ENCODE measurements around the gene GLI2.

DNA sequence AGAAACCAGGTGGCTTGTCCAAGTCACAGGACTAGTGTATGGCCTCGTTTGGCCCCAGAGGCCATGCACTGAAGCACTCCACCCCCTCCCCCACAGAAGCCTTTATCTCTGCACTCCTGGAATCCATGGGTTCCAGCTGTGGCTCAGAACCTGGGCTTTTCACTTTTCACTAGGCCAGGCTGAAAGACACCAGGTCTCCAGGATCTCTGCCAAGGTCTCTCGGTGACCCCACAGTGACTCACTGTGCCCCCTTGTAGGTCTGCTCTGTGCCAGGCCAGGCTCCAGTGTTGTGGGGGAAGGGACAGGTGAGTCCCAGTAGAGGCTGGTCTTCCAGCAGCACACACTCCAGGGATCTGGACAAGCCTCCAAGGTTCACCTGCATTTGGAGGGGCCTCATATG lies 31.0 kb upstream of the GLI2 start:
- TF ChIP-seq, protein P1, sequence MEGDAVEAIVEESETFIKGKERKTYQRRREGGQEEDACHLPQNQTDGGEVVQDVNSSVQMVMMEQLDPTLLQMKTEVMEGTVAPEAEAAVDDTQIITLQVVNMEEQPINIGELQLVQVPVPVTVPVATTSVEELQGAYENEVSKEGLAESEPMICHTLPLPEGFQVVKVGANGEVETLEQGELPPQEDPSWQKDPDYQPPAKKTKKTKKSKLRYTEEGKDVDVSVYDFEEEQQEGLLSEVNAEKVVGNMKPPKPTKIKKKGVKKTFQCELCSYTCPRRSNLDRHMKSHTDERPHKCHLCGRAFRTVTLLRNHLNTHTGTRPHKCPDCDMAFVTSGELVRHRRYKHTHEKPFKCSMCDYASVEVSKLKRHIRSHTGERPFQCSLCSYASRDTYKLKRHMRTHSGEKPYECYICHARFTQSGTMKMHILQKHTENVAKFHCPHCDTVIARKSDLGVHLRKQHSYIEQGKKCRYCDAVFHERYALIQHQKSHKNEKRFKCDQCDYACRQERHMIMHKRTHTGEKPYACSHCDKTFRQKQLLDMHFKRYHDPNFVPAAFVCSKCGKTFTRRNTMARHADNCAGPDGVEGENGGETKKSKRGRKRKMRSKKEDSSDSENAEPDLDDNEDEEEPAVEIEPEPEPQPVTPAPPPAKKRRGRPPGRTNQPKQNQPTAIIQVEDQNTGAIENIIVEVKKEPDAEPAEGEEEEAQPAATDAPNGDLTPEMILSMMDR (IDR thresholded peaks at IDR 0.05): no peak
- TF ChIP-seq POLR2A (IDR thresholded peaks at IDR 0.05): no peak
